HCT116 (cell line): Measurements from ENCODE around the gene DLEU7. TPM values are rescaled to one million over a fixed set of nuclear protein-coding genes. Genes with fewer than 3 reads are reported as not detected.

Source experiments
- EZH2 ChIP-seq: fragments of 200-600 bp; sonication (generic); IDR thresholded peaks from 2 replicates; pipeline ENCODE4 v1.6.1; 2017; ENCODE audit warnings: antibody characterized with exemption, mixed run types
- FOSL1 ChIP-seq: IDR thresholded peaks from 2 replicates; pipeline ENCODE4 v1.6.1; 2012; ENCODE audit warnings: low read depth
- JUND ChIP-seq: IDR thresholded peaks from 2 replicates; pipeline ENCODE4 v1.6.1; 2012
- POLR2A ChIP-seq: IDR thresholded peaks from 2 replicates; pipeline ENCODE4 v1.7.0; 2011; ENCODE audit warnings: borderline replicate concordance; ENCODE audit not compliant: insufficient read depth, insufficient read length; ENCODE audit errors: extremely low read depth
- SIN3A ChIP-seq: IDR thresholded peaks from 2 replicates; pipeline ENCODE4 v1.6.1; 2012; ENCODE audit warnings: low read depth
- SP1 ChIP-seq: IDR thresholded peaks from 2 replicates; pipeline ENCODE4 v1.6.1; 2012; ENCODE audit warnings: low read depth
- ZNF274 ChIP-seq: fragments of 200-500 bp; sonication (Bioruptor generic); IDR thresholded peaks from 2 replicates; pipeline ENCODE4 v1.6.1; 2014; ENCODE audit warnings: mild to moderate bottlenecking, low read depth, low read length, inconsistent platforms
- total RNA-seq: library from RNA; stranded (reverse); gene quantifications from one replicate; pipeline ENCODE4 v1.2.1, GENCODE V29; 2021; ENCODE audit not compliant: unreplicated experiment
- TF ChIP-seq, protein P1 (sequence below): IDR thresholded peaks from 2 replicates; pipeline ENCODE4 v1.6.1; 2012; ENCODE audit warnings: low read depth
- TF ChIP-seq, protein P2 (sequence below): IDR thresholded peaks from 2 replicates; pipeline ENCODE4 v1.6.1; 2012
- TF ChIP-seq, protein P3 (sequence below), 3 experiments: fragments of 200-600 bp in 1 of 3; sonication (generic) in 1 of 3; IDR thresholded peaks in 2 of 3; conservative IDR thresholded peaks in 1 of 3; 2 replicates each; pipeline ENCODE4 v1.5.1; 2012 to 2017; ENCODE audit warnings: low read depth in 2 of 3, low read length in 2 of 3, antibody characterized with exemption in 1 of 3, borderline replicate concordance in 1 of 3, control low read depth in 1 of 3, mild to moderate bottlenecking in 1 of 3, mixed read lengths in 1 of 3, mixed run types in 1 of 3, moderate library complexity in 1 of 3; ENCODE audit not compliant: insufficient read depth in 1 of 3

The DLEU7 gene
- total RNA-seq, 1 experiment from 2014 or later, result not detected

DNA sequence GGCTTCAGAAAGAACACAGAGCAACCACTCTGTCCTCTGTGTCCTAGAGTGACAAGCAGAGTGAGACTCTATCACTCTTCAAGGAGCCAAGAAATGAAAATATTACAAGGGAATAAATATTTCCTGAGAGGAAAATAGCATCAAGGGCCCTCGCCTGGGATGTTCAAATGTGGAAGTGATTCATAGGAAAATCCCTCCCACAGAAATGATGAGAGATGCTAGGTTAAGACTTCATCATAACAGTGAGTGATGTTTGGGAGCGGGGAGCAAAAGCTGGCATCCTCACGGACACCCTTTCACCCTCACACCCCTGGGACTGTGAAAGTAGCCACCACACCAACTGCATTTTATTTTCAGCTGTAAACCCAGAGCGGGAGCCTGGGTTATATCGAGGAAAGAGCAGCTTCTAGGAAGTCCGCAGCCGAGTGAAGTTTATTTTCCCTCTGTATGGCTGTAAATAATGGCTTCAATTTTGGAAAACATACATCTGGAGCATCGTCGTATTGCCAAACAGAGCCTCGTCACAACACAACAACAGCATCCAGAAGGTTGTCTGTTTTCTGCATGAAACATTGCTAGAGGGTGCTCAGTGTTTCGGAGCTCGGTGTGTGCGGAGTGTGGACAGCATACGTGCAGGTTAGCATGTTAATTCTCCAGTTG, 54.8 kb downstream of the DLEU7 start (continued):
- TF ChIP-seq, protein P1, sequence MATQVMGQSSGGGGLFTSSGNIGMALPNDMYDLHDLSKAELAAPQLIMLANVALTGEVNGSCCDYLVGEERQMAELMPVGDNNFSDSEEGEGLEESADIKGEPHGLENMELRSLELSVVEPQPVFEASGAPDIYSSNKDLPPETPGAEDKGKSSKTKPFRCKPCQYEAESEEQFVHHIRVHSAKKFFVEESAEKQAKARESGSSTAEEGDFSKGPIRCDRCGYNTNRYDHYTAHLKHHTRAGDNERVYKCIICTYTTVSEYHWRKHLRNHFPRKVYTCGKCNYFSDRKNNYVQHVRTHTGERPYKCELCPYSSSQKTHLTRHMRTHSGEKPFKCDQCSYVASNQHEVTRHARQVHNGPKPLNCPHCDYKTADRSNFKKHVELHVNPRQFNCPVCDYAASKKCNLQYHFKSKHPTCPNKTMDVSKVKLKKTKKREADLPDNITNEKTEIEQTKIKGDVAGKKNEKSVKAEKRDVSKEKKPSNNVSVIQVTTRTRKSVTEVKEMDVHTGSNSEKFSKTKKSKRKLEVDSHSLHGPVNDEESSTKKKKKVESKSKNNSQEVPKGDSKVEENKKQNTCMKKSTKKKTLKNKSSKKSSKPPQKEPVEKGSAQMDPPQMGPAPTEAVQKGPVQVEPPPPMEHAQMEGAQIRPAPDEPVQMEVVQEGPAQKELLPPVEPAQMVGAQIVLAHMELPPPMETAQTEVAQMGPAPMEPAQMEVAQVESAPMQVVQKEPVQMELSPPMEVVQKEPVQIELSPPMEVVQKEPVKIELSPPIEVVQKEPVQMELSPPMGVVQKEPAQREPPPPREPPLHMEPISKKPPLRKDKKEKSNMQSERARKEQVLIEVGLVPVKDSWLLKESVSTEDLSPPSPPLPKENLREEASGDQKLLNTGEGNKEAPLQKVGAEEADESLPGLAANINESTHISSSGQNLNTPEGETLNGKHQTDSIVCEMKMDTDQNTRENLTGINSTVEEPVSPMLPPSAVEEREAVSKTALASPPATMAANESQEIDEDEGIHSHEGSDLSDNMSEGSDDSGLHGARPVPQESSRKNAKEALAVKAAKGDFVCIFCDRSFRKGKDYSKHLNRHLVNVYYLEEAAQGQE, result no peak
- TF ChIP-seq JUND, result no peak
- no peak for TF ChIP-seq POLR2A
- TF ChIP-seq, protein P2, sequence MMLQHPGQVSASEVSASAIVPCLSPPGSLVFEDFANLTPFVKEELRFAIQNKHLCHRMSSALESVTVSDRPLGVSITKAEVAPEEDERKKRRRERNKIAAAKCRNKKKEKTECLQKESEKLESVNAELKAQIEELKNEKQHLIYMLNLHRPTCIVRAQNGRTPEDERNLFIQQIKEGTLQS, result no peak
- TF ChIP-seq ZNF274, result no peak
- TF ChIP-seq SP1, result no peak
- TF ChIP-seq SIN3A, result no peak
- TF ChIP-seq EZH2, result no peak
- TF ChIP-seq, protein P3, sequence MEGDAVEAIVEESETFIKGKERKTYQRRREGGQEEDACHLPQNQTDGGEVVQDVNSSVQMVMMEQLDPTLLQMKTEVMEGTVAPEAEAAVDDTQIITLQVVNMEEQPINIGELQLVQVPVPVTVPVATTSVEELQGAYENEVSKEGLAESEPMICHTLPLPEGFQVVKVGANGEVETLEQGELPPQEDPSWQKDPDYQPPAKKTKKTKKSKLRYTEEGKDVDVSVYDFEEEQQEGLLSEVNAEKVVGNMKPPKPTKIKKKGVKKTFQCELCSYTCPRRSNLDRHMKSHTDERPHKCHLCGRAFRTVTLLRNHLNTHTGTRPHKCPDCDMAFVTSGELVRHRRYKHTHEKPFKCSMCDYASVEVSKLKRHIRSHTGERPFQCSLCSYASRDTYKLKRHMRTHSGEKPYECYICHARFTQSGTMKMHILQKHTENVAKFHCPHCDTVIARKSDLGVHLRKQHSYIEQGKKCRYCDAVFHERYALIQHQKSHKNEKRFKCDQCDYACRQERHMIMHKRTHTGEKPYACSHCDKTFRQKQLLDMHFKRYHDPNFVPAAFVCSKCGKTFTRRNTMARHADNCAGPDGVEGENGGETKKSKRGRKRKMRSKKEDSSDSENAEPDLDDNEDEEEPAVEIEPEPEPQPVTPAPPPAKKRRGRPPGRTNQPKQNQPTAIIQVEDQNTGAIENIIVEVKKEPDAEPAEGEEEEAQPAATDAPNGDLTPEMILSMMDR (IDR thresholded peaks at IDR 0.05 in 2 of 3, conservative IDR thresholded peaks at IDR 0.05 in 1 of 3; ENCODE audit: borderline replicate concordance in 1 of 3, insufficient read depth in 1 of 3, low read depth in 2 of 3, low read length in 2 of 3), result no peak
- TF ChIP-seq FOSL1, result no peak
